Kidney glomerular epithelial cell (primary cell): Measurements from ENCODE around the gene PI4KB.
A peak's percentile ranks its signal among the peaks of the same experiment; 100 is the strongest.
"Not testable (repeated sequence)": the region's sequence is repeated elsewhere in the genome, so short reads cannot be mapped to it uniquely, and the experiment has no call there.

Experiments
- DNase-seq: peaks from one replicate; lab custom pipeline; 2025; lab: John Stamatoyannopoulos, UW

The PI4KB gene

GRCh38 chr1:151281225-151281968 is 45.8 kb downstream of the PI4KB start:
- DNase-seq: peak; percentile 96

DNA sequence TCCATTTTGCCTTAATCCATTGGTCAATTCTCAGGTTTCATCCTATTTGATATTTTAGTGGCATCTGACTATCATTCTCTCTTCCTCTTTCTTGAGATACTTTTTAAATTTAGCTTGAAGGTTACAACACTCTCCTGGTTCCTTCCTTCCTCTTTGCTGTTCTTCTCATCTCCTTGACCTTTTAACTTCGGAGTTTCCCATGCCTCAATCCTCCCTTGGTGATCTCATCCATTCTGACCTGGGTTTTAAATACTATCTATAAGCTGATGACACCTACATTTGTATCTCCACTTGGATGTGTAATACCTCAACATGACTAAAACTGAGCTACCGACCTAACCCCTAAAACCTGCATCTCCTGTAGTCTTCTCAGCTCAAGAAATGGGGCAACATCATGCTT is 50.0 kb downstream of the PI4KB start:
- DNase-seq: no peak

- DNase-seq: not testable (repeated sequence)
Observed at GRCh38 chr1:151275341-151275740, 51.9 kb downstream of the PI4KB start.

DNA sequence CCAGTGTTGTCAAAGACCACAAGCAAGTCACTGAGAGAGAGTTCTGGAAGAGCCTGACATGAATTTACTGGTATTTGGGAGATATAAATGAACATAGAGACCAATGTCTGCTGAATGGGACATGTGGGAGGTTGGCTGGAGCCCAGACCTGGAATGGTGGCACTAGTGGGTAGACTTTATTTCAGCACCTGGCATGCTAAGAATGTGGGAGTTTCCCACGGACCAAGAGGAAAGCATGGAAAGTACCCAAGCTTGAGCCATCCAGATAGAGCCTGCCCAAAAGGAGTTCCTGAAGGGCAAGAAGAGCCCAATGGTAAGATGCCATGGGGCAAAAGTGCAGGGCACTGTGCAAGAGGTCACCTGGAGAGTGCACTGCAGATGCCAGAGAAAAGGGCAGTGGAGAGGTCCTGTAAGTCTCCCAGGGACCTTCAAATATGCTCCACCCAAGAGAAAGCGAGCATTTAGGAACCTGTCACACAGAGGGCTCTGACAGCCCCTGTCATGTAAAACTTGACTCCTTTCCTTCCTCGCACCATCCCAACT is 53.2 kb downstream of the PI4KB start:
- peak; percentile 15 for DNase-seq

- no peak for DNase-seq
Observed at GRCh38 chr1:151267760-151268159, 59.5 kb downstream of the PI4KB start.

DNA sequence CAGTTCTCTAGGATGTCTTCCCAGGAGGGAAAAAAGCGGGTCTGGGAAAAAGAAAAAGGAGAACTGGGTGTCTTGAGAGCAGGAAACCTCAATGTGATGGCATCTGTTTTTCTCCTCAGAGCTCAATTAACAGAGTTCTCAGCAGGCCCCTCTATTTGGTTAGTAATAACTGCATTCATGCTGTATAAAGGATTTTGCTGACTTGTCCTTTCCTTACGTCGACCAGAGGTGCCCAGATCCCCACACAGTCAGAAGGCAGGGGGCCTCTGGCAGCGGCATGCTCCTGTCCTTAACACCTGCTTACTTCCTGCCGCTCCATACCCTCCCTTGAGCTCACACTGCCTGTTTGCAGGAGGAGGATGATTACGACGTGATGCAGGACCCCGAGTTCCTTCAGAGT is 60.4 kb downstream of the PI4KB start:
- no peak for DNase-seq

DNA sequence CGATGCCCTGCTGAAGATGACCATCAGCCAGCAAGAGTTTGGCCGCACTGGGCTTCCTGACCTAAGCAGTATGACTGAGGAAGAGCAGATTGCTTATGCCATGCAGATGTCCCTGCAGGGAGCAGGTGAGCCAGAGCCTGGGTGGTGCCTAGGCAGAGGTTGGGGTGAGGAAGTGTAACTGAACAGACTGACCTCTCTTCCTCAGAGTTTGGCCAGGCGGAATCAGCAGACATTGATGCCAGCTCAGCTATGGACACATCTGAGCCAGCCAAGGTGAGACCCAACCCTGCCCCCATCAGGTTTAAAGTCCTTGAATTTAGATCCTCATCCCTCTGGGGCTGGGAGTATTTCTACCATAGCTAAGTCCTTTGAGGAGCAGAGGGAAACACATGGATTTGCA is 60.9 kb downstream of the PI4KB start:
- no peak for DNase-seq

- DNase-seq: no peak
Observed at GRCh38 chr1:151265446-151266236, 61.6 kb downstream of the PI4KB start.

DNA sequence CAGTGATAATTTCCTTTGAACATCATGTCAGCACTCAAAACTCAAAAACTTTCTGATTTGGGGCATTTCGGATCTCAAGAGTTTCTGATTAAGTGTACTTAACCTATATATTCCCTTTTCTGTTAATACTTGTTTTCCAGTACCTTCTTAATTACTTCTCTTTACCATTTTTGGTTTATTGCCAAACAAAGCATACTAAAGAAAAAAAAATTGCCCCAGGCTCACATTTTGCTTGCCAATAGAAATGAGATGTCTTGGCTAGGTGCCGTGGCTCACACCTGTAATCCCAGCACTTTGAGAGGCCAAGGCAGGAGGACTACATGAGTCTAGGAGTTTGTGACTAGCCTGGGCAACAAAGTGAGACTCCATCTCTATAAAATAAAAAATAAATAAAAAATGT is 67.9 kb downstream of the PI4KB start:
- no peak for DNase-seq

DNA sequence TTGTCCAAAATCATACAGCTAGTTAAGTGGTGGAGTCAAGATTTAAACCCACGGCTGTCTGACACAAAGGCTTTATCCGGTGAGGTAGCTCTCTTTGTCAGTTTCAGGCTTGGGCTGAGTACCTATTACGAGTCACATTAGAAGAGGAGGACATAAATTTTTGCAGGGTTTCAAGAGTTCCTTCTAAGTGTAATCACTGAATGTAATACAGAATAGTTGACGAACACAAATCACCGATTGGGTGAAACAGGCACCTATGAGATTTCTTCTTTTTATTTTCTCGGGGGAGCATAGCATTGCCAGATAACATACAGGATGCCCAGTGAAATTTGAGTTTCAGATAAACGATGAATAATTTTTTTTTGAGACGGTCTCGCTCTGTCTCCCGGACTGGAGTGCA is 71.8 kb downstream of the PI4KB start:
- peak; percentile 13 for DNase-seq

GRCh38 chr1:151254217-151255213 is 72.7 kb downstream of the PI4KB start, which contains the start of gene PSMD4:
PSMD4 (plus strand) TSS chr1:151254734; CDS start chr1:151254783, 49 bp downstream.
- DNase-seq: peak; percentile 90

- DNase-seq: peak; percentile 71
Observed at GRCh38 chr1:151251656-151252470, 75.4 kb downstream of the PI4KB start.

GRCh38 chr1:151246786-151247185 is 80.4 kb downstream of the PI4KB start:
- DNase-seq: no peak

- no peak for DNase-seq
Observed at GRCh38 chr1:151243683-151244216, 83.5 kb downstream of the PI4KB start.

GRCh38 chr1:151242442-151242841 is 84.8 kb downstream of the PI4KB start:
- DNase-seq: no peak
